MM.1S (cell line): ENCODE data around the gene SGCD.

Experiments
- EZH2 ChIP-seq: fragments of 300-600 bp; sonication (generic); optimal IDR thresholded peaks from 2 replicates; pipeline ENCODE3; 2017; ENCODE audit warnings: low read depth, mild to moderate bottlenecking, antibody characterized with exemption, low read length, mixed read lengths
- TF ChIP-seq, protein P1 (sequence below): fragments of 300-600 bp; sonication (generic); IDR thresholded peaks from 2 replicates; pipeline ENCODE4 v1.5.1; 2016; ENCODE audit warnings: antibody characterized with exemption, low read length, mixed read lengths

- TF ChIP-seq, protein P1, sequence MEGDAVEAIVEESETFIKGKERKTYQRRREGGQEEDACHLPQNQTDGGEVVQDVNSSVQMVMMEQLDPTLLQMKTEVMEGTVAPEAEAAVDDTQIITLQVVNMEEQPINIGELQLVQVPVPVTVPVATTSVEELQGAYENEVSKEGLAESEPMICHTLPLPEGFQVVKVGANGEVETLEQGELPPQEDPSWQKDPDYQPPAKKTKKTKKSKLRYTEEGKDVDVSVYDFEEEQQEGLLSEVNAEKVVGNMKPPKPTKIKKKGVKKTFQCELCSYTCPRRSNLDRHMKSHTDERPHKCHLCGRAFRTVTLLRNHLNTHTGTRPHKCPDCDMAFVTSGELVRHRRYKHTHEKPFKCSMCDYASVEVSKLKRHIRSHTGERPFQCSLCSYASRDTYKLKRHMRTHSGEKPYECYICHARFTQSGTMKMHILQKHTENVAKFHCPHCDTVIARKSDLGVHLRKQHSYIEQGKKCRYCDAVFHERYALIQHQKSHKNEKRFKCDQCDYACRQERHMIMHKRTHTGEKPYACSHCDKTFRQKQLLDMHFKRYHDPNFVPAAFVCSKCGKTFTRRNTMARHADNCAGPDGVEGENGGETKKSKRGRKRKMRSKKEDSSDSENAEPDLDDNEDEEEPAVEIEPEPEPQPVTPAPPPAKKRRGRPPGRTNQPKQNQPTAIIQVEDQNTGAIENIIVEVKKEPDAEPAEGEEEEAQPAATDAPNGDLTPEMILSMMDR, result no peak
- TF ChIP-seq EZH2, result no peak
Measured at GRCh38 chr5:156741516-156741915, 414.6 kb downstream of the SGCD start.
